ENCODE data around the gene UAP1L1.

The UAP1L1 gene

GRCh38 chr9:137080260-137081122 is 3.2 kb downstream of the UAP1L1 start:
- Histone ChIP-seq H3K9ac (ENCODE audit: low read depth, low read length, poor library complexity) (peak overlapping the region; percentile 12), H3K4me3 (ENCODE audit: low read length in 2 of 2) (no peak overlapping the region), H3K27me3 (ENCODE audit: control insufficient read depth in 3 of 3, insufficient read depth in 3 of 3, low read depth in 1 of 3, low read length in 3 of 3) (peaks cover 29 to 86% (median 64%) of the 10 kb centered on the region in 3 experiments), H3K36me3 (replicated peaks in 1 of 2; ENCODE audit: control insufficient read depth in 2 of 2, insufficient read depth in 2 of 2, low read length in 2 of 2) (no peaks in the 10 kb centered on the region), H3K79me1 (ENCODE audit: low read depth, low read length) (peaks cover 4% of the 10 kb centered on the region), H3K23ac (ENCODE audit: low read depth, low read length, poor library complexity) (peak overlapping the region; percentile 58), H3K4me1 (ENCODE audit: control insufficient read depth in 2 of 2, insufficient read depth in 1 of 2, low read depth in 1 of 2, low read length in 2 of 2) (peaks cover 8 to 11% of the 10 kb centered on the region in 2 donors), H2AK5ac (ENCODE audit: low read depth, low read length) (peak overlapping the region; percentile 79), H2BK5ac (ENCODE audit: low read length) (no peak overlapping the region), H3K4ac (ENCODE audit: low read length) (no peak overlapping the region), H2BK12ac (ENCODE audit: low read length) (no peak overlapping the region), H3K27ac (replicated peaks; ENCODE audit: low read length) (no peak overlapping the region), H3K9me3 (replicated peaks in 1 of 2; ENCODE audit: control insufficient read depth in 2 of 2, insufficient read depth in 1 of 2, low read depth in 1 of 2, low read length in 2 of 2) (peaks cover 0 to 10% of the 10 kb centered on the region in 2 donors), H4K91ac (ENCODE audit: low read depth, low read length, poor library complexity) (no peak overlapping the region), H3K4me2 (ENCODE audit: insufficient read depth, low read length, poor library complexity, severe bottlenecking) (no peak overlapping the region), H3K14ac (ENCODE audit: low read length) (peak overlapping the region; percentile 17), H3K18ac (ENCODE audit: low read length) (no peak overlapping the region), H2BK120ac (ENCODE audit: low read depth, low read length) (no peak overlapping the region), H2BK15ac (ENCODE audit: low read length) (peak overlapping the region; percentile 43), H4K8ac (ENCODE audit: low read depth, low read length) (no peak overlapping the region), H2AFZ (ENCODE audit: low read length) (no peak overlapping the region)
- no CpG with 5 or more reads among the region's 24 CpGs for WGBS, 2 donors (ENCODE audit: extremely low coverage in 2 of 2, insufficient read length in 2 of 2, insufficient replicate concordance in 1 of 2)
- no peak for DNase-seq (ENCODE audit: low spot score)

GRCh38 chr9:137082222-137082924 is 5.1 kb downstream of the UAP1L1 start:
- Histone ChIP-seq H3K27ac (replicated peaks; ENCODE audit: low read length) (no peak overlapping the region), H3K4me2 (ENCODE audit: insufficient read depth, low read length, poor library complexity, severe bottlenecking) (no peak overlapping the region), H2AFZ (ENCODE audit: low read length) (no peak overlapping the region), H3K23ac (ENCODE audit: low read depth, low read length, poor library complexity) (no peak overlapping the region), H4K91ac (ENCODE audit: low read depth, low read length, poor library complexity) (no peak overlapping the region), H2BK12ac (ENCODE audit: low read length) (no peak overlapping the region), H3K9ac (ENCODE audit: low read depth, low read length, poor library complexity) (peak overlapping the region; percentile 77), H3K18ac (ENCODE audit: low read length) (peak overlapping the region; percentile 57), H2BK15ac (ENCODE audit: low read length) (peak overlapping the region; percentile 93), H2AK5ac (ENCODE audit: low read depth, low read length) (peak overlapping the region; percentile 44), H3K4me3 (ENCODE audit: low read length in 2 of 2) (peak overlapping the region in 1 of 2 donors; percentile 48), H4K8ac (ENCODE audit: low read depth, low read length) (no peak overlapping the region), H3K27me3 (ENCODE audit: control insufficient read depth in 3 of 3, insufficient read depth in 3 of 3, low read depth in 1 of 3, low read length in 3 of 3) (peaks cover 26 to 76% (median 58%) of the 10 kb centered on the region in 3 experiments), H3K4ac (ENCODE audit: low read length) (no peak overlapping the region), H3K14ac (ENCODE audit: low read length) (no peak overlapping the region), H3K4me1 (ENCODE audit: control insufficient read depth in 2 of 2, insufficient read depth in 1 of 2, low read depth in 1 of 2, low read length in 2 of 2) (peaks cover 14 to 17% of the 10 kb centered on the region in 2 donors), H3K36me3 (replicated peaks in 1 of 2; ENCODE audit: control insufficient read depth in 2 of 2, insufficient read depth in 2 of 2, low read length in 2 of 2) (no peaks in the 10 kb centered on the region), H3K79me1 (ENCODE audit: low read depth, low read length) (peaks cover 7% of the 10 kb centered on the region), H3K9me3 (replicated peaks in 1 of 2; ENCODE audit: control insufficient read depth in 2 of 2, insufficient read depth in 1 of 2, low read depth in 1 of 2, low read length in 2 of 2) (peaks cover 0 to 10% of the 10 kb centered on the region in 2 donors), H2BK120ac (ENCODE audit: low read depth, low read length) (no peak overlapping the region), H2BK5ac (ENCODE audit: low read length) (no peak overlapping the region)
- no CpG with 5 or more reads among the region's 16 CpGs for WGBS, 2 donors (ENCODE audit: extremely low coverage in 2 of 2, insufficient read length in 2 of 2, insufficient replicate concordance in 1 of 2)
- DNase-seq (ENCODE audit: low spot score) = no peak

DNA sequence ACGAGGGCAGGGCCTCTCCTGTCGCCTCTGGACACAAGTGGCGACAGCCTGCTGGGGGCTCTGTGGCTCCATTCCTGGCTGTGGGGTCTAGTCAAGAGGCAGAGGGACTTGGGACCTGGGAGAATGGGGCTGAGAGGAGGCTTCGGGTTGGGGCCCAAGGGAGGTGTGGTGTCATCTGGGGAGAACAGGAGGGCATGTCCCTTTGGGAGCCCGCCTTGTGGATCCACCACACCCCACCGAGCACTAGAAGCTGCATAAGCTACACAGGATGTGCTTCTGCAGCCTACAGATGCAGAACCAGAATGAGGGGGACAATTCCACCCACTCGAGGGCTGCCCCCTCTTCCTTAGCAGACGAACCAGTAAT is 5.6 kb downstream of the UAP1L1 start:
- no peak for DNase-seq (ENCODE audit: low spot score)
- H4K8ac ChIP-seq (ENCODE audit: low read depth, low read length) = no peak overlapping the region

More for the DNA sequence above, 5.6 kb downstream of the UAP1L1 start:
- H3K23ac ChIP-seq (ENCODE audit: low read depth, low read length, poor library complexity) = no peak overlapping the region
- H3K4ac ChIP-seq (ENCODE audit: low read length) = no peak overlapping the region
- no CpG with 5 or more reads among the region's 8 CpGs for WGBS, 2 donors (ENCODE audit: extremely low coverage in 2 of 2, insufficient read length in 2 of 2, insufficient replicate concordance in 1 of 2)
- no peak overlapping the region for H2BK12ac ChIP-seq (ENCODE audit: low read length)
- H2BK5ac ChIP-seq (ENCODE audit: low read length) = no peak overlapping the region
- H3K18ac ChIP-seq (ENCODE audit: low read length) = no peak overlapping the region
- peaks cover 17 to 22% of the 10 kb centered on the region in 2 donors for H3K4me1 ChIP-seq (ENCODE audit: control insufficient read depth in 2 of 2, insufficient read depth in 1 of 2, low read depth in 1 of 2, low read length in 2 of 2)
- no peak overlapping the region for H2BK120ac ChIP-seq (ENCODE audit: low read depth, low read length)
- no peak overlapping the region for H2AFZ ChIP-seq (ENCODE audit: low read length)
- peaks cover 7% of the 10 kb centered on the region for H3K79me1 ChIP-seq (ENCODE audit: low read depth, low read length)
- no peak overlapping the region for H3K4me2 ChIP-seq (ENCODE audit: insufficient read depth, low read length, poor library complexity, severe bottlenecking)
- H3K27ac ChIP-seq (replicated peaks; ENCODE audit: low read length) = no peak overlapping the region
- no peak overlapping the region for H4K91ac ChIP-seq (ENCODE audit: low read depth, low read length, poor library complexity)
- H3K14ac ChIP-seq (ENCODE audit: low read length) = no peak overlapping the region
- H3K9ac ChIP-seq (ENCODE audit: low read depth, low read length, poor library complexity) = no peak overlapping the region
- H2AK5ac ChIP-seq (ENCODE audit: low read depth, low read length) = peak overlapping the region; percentile 44
- peak overlapping the region; percentile 20 for H2BK15ac ChIP-seq (ENCODE audit: low read length)
- no peaks in the 10 kb centered on the region for H3K36me3 ChIP-seq (replicated peaks in 1 of 2; ENCODE audit: control insufficient read depth in 2 of 2, insufficient read depth in 2 of 2, low read length in 2 of 2)
- H3K27me3 ChIP-seq (ENCODE audit: control insufficient read depth in 3 of 3, insufficient read depth in 3 of 3, low read depth in 1 of 3, low read length in 3 of 3) = peaks cover 21 to 70% (median 52%) of the 10 kb centered on the region in 3 experiments
- H3K4me3 ChIP-seq (ENCODE audit: low read length in 2 of 2) = no peak overlapping the region
- H3K9me3 ChIP-seq (replicated peaks in 1 of 2; ENCODE audit: control insufficient read depth in 2 of 2, insufficient read depth in 1 of 2, low read depth in 1 of 2, low read length in 2 of 2) = peaks cover 0 to 10% of the 10 kb centered on the region in 2 donors

All from neuronal stem cell (in vitro differentiated cells).